Naive thymus-derived CD8-positive, alpha-beta T cell (primary cell): ENCODE data around the gene HSP90B1. TPM values are rescaled to one million over a fixed set of nuclear protein-coding genes. Genes with fewer than 3 reads are reported as not detected.
A peak's percentile ranks its signal among the peaks of the same experiment; 100 is the strongest.

Experiments
- ATAC-seq, 2 donors: fragments of 150-1000 bp; cut with Tn5 transposase in 1 of 2; sonication (Bioruptor Pico), chemical (Tn5 transposase) in 1 of 2; 1 replicate in 1 of 2; 2 replicates in 1 of 2; pipeline ENCODE4 v1.10.0; 2021; ENCODE audit warnings: mild to moderate bottlenecking in 2 of 2, moderate library complexity in 2 of 2
- POLR2A ChIA-PET: fragments of 350-600 bp; sonication (Branson Sonifier 250); formaldehyde crosslinking; loops from one replicate; lab custom pipeline; 2021; ENCODE audit warnings: antibody characterized with exemption; lab: Charles Lee
- DNase-seq, 10 donors: peaks; one replicate each; pipeline versions ENCODE4 v3.0.0 to v3.0.0-alpha.2; 2020 to 2022
- H3K27ac Mint-ChIP-seq, 10 donors: one replicate each; pipeline ENCODE4 v1.8.0; 2020 to 2022; ENCODE audit warnings: mild to moderate bottlenecking in 10 of 10, mixed read lengths in 10 of 10, moderate library complexity in 4 of 10, inconsistent platforms in 1 of 10
- H3K27me3 Mint-ChIP-seq, 5 donors: one replicate each; pipeline ENCODE4 v1.8.0; 2021 to 2022; ENCODE audit warnings: mixed read lengths in 5 of 5
- H3K36me3 Mint-ChIP-seq, 3 donors: one replicate each; pipeline ENCODE4 v1.8.0; 2020 to 2022; ENCODE audit warnings: mixed read lengths in 3 of 3, mild to moderate bottlenecking in 2 of 3, inconsistent platforms in 1 of 3
- H3K4me1 Mint-ChIP-seq, 4 donors: one replicate each; pipeline ENCODE4 v1.8.0; 2021 to 2022; ENCODE audit warnings: mixed read lengths in 4 of 4
- H3K4me3 Mint-ChIP-seq, 10 donors: one replicate each; pipeline ENCODE4 v1.8.0; 2020 to 2022; ENCODE audit warnings: mild to moderate bottlenecking in 10 of 10, mixed read lengths in 10 of 10, moderate library complexity in 6 of 10, inconsistent platforms in 1 of 10
- H3K9me3 Mint-ChIP-seq, 9 donors: one replicate each; pipeline ENCODE4 v1.8.0; 2020 to 2022; ENCODE audit warnings: mixed read lengths in 9 of 9, mild to moderate bottlenecking in 3 of 9, inconsistent platforms in 1 of 9, moderate library complexity in 1 of 9
- polyA plus RNA-seq, 3 donors: library from polyadenylated mRNA; unstranded; fragments of 300-500 nt; fragmentation: Illumina TruSeq; gene quantifications; one replicate each; pipeline ENCODE4 v1.2.3, GENCODE V29; 2021
- total RNA-seq, 8 experiments: library from RNA in 2 of 8; stranded (reverse) in 2 of 8; gene quantifications; one replicate each; pipeline ENCODE4 v1.2.3 and lab custom pipeline; 2021 to 2026

The HSP90B1 gene
- total and polyA plus RNA-seq, 5 experiments from 2014 or later = 174 to 297 (median 223) TPM

DNA sequence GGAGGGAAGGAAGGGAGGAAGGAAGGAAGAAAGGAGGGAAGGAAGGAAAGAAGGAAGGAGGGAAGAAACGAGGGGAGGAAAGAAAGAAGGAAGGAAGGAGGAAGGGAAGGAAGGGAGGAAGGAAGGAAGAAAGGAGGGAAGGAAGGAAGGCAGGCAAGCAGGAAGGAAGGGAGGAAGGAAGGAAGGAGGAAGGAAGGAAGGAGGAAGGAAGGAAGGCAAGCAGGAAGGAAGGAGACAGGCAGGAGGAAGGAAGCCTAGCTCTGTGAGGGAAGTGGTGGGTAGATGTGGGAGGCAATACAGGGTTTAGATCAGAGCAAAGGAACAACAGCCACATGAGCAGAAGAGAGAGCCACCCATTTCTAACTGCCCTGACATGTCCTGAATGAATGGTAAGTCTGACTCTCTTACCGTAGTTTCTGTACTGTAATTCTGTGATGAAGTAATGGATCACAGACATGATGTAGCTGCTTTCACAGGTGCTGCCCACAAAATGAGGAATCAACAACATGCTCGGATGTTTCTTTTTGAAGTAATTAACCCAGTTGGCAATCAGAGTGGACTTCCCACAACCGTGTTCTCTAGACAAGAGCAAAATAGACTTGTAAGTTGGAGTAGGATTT, 24.4 kb upstream of the HSP90B1 start:
- peak overlapping the region; percentile 87 to 94 (median 92) for H3K27ac Mint-ChIP-seq
- H3K4me1 Mint-ChIP-seq = peaks cover 40 to 87% (median 73%) of the 10 kb centered on the region in 4 donors
- H3K4me3 Mint-ChIP-seq = peak overlapping the region in 9 of 10 donors; percentile 13 to 71 (median 65)
- DNase-seq = peak in 2 of 10 donors; percentile 4 to 16
- no peaks in the 10 kb centered on the region for H3K9me3 Mint-ChIP-seq
- POLR2A ChIA-PET = interaction anchor here (1.1 to 3.9 kb wide), 3 partner anchors 11 to 59 kb away, joined by 3 to 37 read pairs (median 3); partner anchors contain the start of gene HSP90B1
- no peaks in the 10 kb centered on the region for H3K27me3 Mint-ChIP-seq
- no peak for ATAC-seq
- H3K36me3 Mint-ChIP-seq = no peaks in the 10 kb centered on the region

DNA sequence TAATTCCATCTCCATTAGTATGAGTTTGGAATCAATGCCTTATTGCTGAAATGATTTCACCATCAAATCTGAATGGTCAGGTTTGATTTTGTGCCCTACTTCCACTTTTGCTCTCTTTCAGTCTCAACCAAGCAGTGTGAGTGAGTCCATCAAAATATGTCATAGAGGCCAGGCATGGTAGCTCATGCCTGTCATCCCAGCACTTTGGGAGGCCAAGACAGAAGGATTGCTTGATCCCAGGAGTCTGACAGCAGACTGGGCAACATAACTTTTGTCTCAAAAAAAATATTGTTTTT, 22.0 kb upstream of the HSP90B1 start:
- H3K36me3 Mint-ChIP-seq = no peaks in the 10 kb centered on the region
- POLR2A ChIA-PET = interaction anchor here (0.6 to 3.9 kb wide), 2 partner anchors 20 to 91 kb away, joined by 4 to 37 read pairs; partner anchors contain the start of gene HSP90B1

DNA sequence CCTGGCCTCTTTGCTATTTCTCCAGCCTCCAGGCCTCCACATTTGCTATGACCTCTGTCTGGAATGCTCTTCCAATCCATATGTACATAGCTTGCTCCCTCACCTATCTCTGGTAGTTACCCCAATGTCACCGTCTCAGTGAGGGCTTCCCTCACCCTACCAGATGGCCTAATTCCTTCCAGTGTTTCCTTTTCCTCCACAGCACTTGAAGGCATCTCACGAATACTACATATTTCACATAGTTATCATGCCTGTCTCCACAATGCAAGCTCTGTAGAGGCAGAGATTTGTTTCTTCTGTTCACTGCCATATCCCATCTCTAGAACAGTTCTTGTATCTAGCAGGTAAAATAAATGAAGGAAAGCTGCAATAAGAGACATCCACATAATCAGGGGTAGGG, 21.3 kb upstream of the HSP90B1 start:
- DNase-seq = no peak
- Mint-ChIP-seq H3K9me3 (no peaks in the 10 kb centered on the region), H3K36me3 (no peaks in the 10 kb centered on the region), H3K27ac (peak overlapping the region; percentile 2 to 88 (median 58)), H3K4me3 (peak overlapping the region in 5 of 10 donors; percentile 9 to 63 (median 55)), H3K4me1 (peaks cover 29 to 57% (median 44%) of the 10 kb centered on the region in 4 donors), H3K27me3 (peaks cover 0 to 1% (median 0%) of the 10 kb centered on the region in 5 donors)
- no peak for ATAC-seq
- POLR2A ChIA-PET = interaction anchor here (3.9 kb wide), 1 partner anchor 19 kb away, joined by 37 read pairs; the partner anchor contains the start of gene HSP90B1

More for the DNA sequence above, 22.0 kb upstream of the HSP90B1 start:
- H3K4me3 Mint-ChIP-seq = no peak overlapping the region
- H3K27me3 Mint-ChIP-seq = no peaks in the 10 kb centered on the region
- H3K9me3 Mint-ChIP-seq = no peaks in the 10 kb centered on the region
- ATAC-seq = no peak
- no peak for DNase-seq
- peaks cover 34 to 63% (median 51%) of the 10 kb centered on the region in 4 donors for H3K4me1 Mint-ChIP-seq
- H3K27ac Mint-ChIP-seq = peak overlapping the region in 1 of 10 donors; percentile 40

DNA sequence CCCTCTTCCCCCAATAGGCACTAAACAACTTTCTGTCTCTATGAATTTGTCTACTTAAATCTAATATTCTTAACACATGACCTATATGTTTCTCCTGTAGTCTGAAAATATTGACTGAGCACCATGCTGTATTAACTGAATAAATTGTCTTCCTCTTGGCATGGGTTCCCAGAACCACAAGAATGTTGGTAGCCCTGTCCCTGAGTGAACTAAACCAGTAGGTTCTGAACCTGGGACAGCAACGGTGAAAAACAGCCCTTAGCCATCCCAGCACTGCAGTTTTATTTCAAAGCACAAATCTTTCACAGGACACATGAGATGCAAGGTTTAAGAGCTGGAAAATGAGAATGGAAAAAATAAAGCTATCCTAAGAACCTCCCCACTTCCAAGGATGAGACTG, 20.4 kb upstream of the HSP90B1 start:
- H3K9me3 Mint-ChIP-seq = no peaks in the 10 kb centered on the region

GRCh38 chr12:103912069-103912468, 18.1 kb upstream of the HSP90B1 start:
- Mint-ChIP-seq H3K27ac (no peak overlapping the region), H3K27me3 (peaks cover 0 to 1% (median 0%) of the 10 kb centered on the region in 5 donors), H3K4me1 (peaks cover 14 to 27% (median 20%) of the 10 kb centered on the region in 4 donors), H3K9me3 (no peaks in the 10 kb centered on the region), H3K36me3 (no peaks in the 10 kb centered on the region), H3K4me3 (no peak overlapping the region)
- no peak for DNase-seq
- ATAC-seq = no peak
- POLR2A ChIA-PET = interaction anchor here (0.7 to 2.1 kb wide), 3 partner anchors 9 to 18 kb away, joined by 3 to 9 read pairs (median 4); partner anchors contain the start of gene HSP90B1

More for the DNA sequence above, 20.4 kb upstream of the HSP90B1 start:
- ATAC-seq (no peak), DNase-seq (no peak)
- Mint-ChIP-seq H3K4me1 (peaks cover 26 to 47% (median 35%) of the 10 kb centered on the region in 4 donors), H3K27ac (peak overlapping the region in 3 of 10 donors; percentile 4 to 44 (median 21)), H3K4me3 (no peak overlapping the region), H3K36me3 (no peaks in the 10 kb centered on the region), H3K27me3 (peaks cover 0 to 1% (median 0%) of the 10 kb centered on the region in 5 donors)
- POLR2A ChIA-PET = interaction anchor here (0.6 to 1.5 kb wide), 2 partner anchors 8 to 19 kb away, joined by 4 to 6 read pairs; no protein-coding TSS in a partner anchor

GRCh38 chr12:103913100-103913499, 17.1 kb upstream of the HSP90B1 start:
- ATAC-seq (no peak), DNase-seq (no peak)
- Mint-ChIP-seq H3K4me3 (no peak overlapping the region), H3K27ac (peak overlapping the region in 1 of 10 donors; percentile 29), H3K36me3 (peaks cover 2 to 5% (median 3%) of the 10 kb centered on the region in 3 donors), H3K27me3 (peaks cover 0 to 1% (median 0%) of the 10 kb centered on the region in 5 donors), H3K9me3 (peaks cover 0 to 9% (median 4%) of the 10 kb centered on the region in 9 donors), H3K4me1 (peaks cover 8 to 19% (median 15%) of the 10 kb centered on the region in 4 donors)
- POLR2A ChIA-PET = interaction anchor here (0.6 to 2.1 kb wide), 4 partner anchors 11 to 43 kb away, joined by 3 to 9 read pairs (median 4); partner anchors contain the start of gene HSP90B1

DNA sequence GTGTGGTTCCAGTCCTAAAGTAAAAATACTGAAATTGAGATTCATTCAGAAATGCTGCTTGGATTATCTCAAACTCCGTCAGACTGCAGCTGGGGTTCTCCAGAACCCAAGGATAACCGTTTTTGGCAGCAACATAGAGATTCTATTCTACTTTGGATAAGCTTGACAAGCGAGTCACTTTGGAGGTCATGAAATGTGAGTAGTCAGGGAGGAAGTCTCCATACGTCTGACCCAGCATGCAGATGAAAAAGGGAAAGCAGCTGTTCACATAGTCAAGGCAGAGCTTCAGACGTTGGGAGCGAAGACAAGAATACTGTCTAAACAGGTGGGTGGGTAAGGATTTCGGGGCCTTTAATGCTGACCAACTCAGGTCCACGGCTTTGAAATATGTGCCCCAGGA, 14.9 kb upstream of the HSP90B1 start:
- Mint-ChIP-seq H3K27ac (no peak overlapping the region), H3K4me3 (no peak overlapping the region), H3K9me3 (peaks cover 0 to 10% (median 4%) of the 10 kb centered on the region in 9 donors), H3K27me3 (peaks cover 0 to 1% (median 0%) of the 10 kb centered on the region in 5 donors), H3K4me1 (peaks cover 0 to 5% (median 0%) of the 10 kb centered on the region in 4 donors), H3K36me3 (peaks cover 2 to 5% (median 3%) of the 10 kb centered on the region in 3 donors)
- DNase-seq = no peak
- no peak for ATAC-seq
- POLR2A ChIA-PET = interaction anchor here (1.2 to 4.6 kb wide), 3 partner anchors 13 to 14 kb away, joined by 3 to 23 read pairs (median 5); partner anchors contain the start of gene HSP90B1

DNA sequence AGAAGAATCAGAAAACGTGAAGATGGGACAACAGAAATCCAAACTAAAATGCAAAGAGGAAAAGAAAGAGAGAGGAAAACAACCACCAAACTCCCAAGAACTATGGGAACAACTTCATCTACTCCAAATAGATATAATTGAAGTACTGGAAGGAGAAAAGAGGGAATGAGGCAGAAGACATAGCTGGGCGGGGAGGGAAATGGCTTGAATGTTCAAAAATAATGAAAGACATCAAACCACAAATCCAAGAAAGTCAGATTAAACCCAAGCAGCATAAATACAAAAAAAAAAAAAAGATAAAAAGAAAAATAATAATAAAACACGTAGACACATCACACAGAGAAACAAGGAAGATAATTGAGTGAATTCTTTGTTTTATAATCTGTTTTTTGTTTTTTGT, 12.3 kb upstream of the HSP90B1 start:
- Mint-ChIP-seq H3K27me3 (peaks cover 0 to 1% (median 0%) of the 10 kb centered on the region in 5 donors), H3K27ac (peak overlapping the region in 1 of 10 donors; percentile 0)
- ATAC-seq = no peak

DNA sequence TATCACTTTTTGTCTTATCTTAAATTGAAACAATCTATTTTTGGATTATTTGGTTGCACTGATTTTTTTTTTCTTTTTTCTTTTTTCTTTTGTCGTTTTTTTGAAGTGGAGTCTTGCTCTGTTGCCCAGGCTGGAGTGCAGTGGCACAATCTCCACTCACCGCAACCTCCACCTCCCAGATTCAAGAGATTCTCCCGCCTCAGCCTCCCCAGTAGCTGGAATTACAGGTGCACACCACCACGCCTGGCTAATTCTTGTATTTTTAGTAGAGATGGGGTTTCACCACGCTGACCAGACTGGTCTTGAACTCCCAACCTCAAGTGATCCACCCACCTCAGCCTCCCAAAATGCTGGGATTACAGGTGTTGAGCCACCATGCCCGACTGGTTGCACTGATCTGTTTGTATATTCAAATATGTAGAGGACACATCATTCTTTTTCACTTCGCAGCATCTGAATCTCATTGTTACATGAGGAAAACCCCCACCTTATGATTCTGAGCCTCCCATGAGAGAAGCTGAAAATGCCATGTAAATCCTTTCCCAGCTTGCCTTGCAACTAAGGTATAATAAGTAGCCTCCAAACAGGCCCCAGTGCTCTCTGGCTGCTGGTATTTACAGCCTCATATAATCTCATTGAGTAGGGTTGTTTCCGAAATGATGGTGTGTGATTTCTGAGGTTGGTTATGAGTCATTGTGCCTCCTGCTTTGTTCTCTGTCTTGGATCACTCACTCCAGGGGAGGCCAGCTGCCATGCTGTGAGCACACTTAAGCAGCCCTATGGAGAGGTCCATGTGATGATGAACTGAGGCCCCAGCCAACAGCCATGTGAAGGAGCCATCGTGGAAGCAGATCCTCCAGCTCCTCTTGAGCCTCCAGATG, 5.2 kb upstream of the HSP90B1 start:
- H3K27ac Mint-ChIP-seq = peak overlapping the region in 5 of 10 donors; percentile 27 to 75 (median 43)
- H3K36me3 Mint-ChIP-seq = peaks cover 0 to under 1% (median 0%) of the 10 kb centered on the region in 3 donors
- H3K27me3 Mint-ChIP-seq = peaks cover 0 to 1% (median 0%) of the 10 kb centered on the region in 5 donors
- DNase-seq (peak in 1 of 10 donors; percentile 1), ATAC-seq (no peak)
- H3K4me1 Mint-ChIP-seq = peaks cover 7 to 31% (median 23%) of the 10 kb centered on the region in 4 donors
- no peaks in the 10 kb centered on the region for H3K9me3 Mint-ChIP-seq
- H3K4me3 Mint-ChIP-seq = no peak overlapping the region
- POLR2A ChIA-PET = interaction anchor here (2.8 kb wide), 1 partner anchor 23 kb away, joined by 12 read pairs; no protein-coding TSS in a partner anchor

More for the DNA sequence above, 12.3 kb upstream of the HSP90B1 start:
- H3K4me1 Mint-ChIP-seq = peaks cover 0 to 3% (median 0%) of the 10 kb centered on the region in 4 donors
- peaks cover 2 to 5% (median 3%) of the 10 kb centered on the region in 3 donors for H3K36me3 Mint-ChIP-seq
- no peak for DNase-seq
- peaks cover 0 to 10% (median 4%) of the 10 kb centered on the region in 9 donors for H3K9me3 Mint-ChIP-seq
- POLR2A ChIA-PET = interaction anchor here (2.2 to 4.6 kb wide), 2 partner anchors 11 to 28 kb away, joined by 8 to 23 read pairs; partner anchors contain the start of gene HSP90B1
- H3K4me3 Mint-ChIP-seq = no peak overlapping the region

DNA sequence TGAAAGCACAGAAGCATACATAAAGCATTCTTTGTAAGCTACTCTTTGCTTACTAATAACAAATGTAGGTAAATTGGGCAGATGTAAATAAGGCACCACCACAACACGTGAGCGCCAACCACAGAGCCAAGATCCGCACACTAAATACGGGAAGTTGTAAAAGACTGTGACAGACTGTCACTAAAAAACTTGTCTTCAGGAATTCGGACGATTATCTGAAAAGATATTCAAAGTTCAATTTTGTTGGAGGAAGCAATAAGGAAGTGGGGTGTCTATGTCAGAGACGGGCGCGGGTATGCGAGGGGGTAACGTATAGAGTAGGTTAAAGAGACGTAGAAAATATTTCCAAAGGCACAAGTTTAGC, 1.5 kb upstream of the HSP90B1 start:
- peak in 4 of 10 donors; percentile 23 to 58 (median 47) for DNase-seq
- ATAC-seq = no peak
- peaks cover 0 to 4% (median 0%) of the 10 kb centered on the region in 5 donors for H3K27me3 Mint-ChIP-seq
- H3K27ac Mint-ChIP-seq = peak overlapping the region; percentile 97 to 100 (median 100)
- peaks cover 25 to 62% (median 53%) of the 10 kb centered on the region in 4 donors for H3K4me1 Mint-ChIP-seq
- peaks cover 0 to 21% (median 12%) of the 10 kb centered on the region in 3 donors for H3K36me3 Mint-ChIP-seq
- POLR2A ChIA-PET = interaction anchor here (1.0 to 5.3 kb wide), 22 partner anchors 11 to 360 kb away, joined by 3 to 180 read pairs (median 11); partner anchors contain the start of genes HCFC2, NFYB, NT5DC3 and TDG
- H3K9me3 Mint-ChIP-seq = no peaks in the 10 kb centered on the region
- peak overlapping the region; percentile 83 to 98 (median 94) for H3K4me3 Mint-ChIP-seq

DNA sequence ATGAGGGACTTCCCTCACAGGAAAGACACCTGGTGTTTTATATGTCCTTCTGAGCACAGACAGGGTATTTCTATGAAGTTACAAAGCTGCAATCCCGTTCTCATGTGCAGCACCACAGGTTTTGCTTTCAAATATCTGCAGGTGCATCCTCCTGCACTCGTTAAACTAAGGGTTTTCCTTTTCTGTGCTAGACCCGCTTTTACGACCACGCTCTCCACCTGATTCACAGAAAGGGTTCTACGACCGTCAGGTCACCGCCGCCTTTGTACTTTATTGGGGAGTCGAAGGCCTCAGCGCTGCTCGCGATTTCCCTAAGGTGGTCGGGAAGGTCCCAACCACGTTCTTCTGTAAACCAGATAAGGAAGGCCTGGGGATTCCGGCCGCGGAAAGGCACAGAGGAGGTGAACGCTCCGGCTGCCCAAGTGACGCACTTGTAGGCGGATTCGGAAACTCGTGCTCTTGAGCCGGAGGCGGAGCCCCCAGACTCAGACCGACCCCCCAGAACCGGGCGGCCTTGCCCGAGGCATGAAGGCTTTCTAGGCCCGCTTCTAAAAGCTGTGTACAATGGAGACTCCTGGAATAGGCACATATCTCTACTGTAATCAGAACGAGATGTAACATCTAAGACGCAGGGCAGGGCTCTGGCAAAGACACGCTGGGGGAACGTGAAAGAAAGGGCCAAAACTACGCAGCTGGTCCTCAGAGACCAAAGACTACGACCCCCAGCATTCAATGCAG, 995 bp upstream of the HSP90B1 start:
- H3K4me1 Mint-ChIP-seq = peaks cover 25 to 67% (median 57%) of the 10 kb centered on the region in 4 donors
- peaks cover 0 to 26% (median 14%) of the 10 kb centered on the region in 3 donors for H3K36me3 Mint-ChIP-seq
- peaks cover 0 to 4% (median 0%) of the 10 kb centered on the region in 5 donors for H3K27me3 Mint-ChIP-seq
- peak overlapping the region; percentile 97 to 100 (median 100) for H3K27ac Mint-ChIP-seq
- H3K9me3 Mint-ChIP-seq = no peaks in the 10 kb centered on the region
- POLR2A ChIA-PET = interaction anchor here (0.6 to 5.3 kb wide), 37 partner anchors 9 to 1867 kb away, joined by 3 to 180 read pairs (median 6); partner anchors contain the start of genes APPL2, EID3, HCFC2 and NFYB
- peak; percentile 51 to 55 for ATAC-seq
- DNase-seq = peak; percentile 68 to 97 (median 88)
- H3K4me3 Mint-ChIP-seq = peak overlapping the region; percentile 83 to 98 (median 94)
